ENCODE data around the gene C19orf73.

DNA sequence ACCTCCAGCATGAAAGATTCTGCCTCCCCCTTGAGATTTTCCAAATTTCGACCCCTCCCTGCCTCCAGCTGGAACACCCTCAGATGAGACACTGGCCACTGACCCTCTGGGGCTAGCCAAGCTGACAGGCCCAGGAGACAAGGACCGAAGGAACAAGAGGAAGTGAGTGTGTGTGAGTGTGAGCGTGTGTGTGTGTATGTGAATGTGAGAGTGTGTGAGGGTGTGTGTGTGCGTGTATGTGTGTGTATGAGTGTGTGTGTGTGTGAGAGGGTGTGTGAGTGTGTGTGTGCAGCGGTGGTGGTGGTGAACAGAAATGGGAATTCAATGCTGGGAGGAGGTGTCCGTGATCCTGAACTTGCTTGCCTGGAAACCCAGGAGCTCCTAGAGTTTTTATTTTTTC lies 22.4 kb upstream of the C19orf73 start:
- TF ChIP-seq ZNF274 (IDR thresholded peaks at IDR 0.05; ENCODE audit: low read depth, low read length) (no peak), YY1 (IDR thresholded peaks at IDR 0.05; ENCODE audit: insufficient read depth, insufficient read length) (no peak), SUZ12 (IDR thresholded peaks at IDR 0.05; ENCODE audit: extremely low read depth, insufficient read depth, insufficient read length) (no peak)

Measured in NT2/D1 (cell line).